IMR-90 (cell line): Measurements from ENCODE around the gene DPPA5. TPM values are rescaled to one million over a fixed set of nuclear protein-coding genes. Genes with fewer than 3 reads are reported as not detected.

Experiments
- ATAC-seq: fragments of 200-7000 bp; cut with Tn5 transposase; 2 replicates; pipeline ENCODE4 v1.9.1; 2020; ENCODE audit warnings: low read depth, mild to moderate bottlenecking, moderate library complexity
- BruUV-seq: library from RNA; stranded (reverse); fragments of 400-500 nt; replicated peaks from 2 replicates; lab custom pipeline; 2021; lab: Mats Ljungman, UMichigan
- CTCF ChIA-PET: fragments of 300-600 bp; formaldehyde crosslinking; extraction: SDS; loops from one replicate; lab custom pipeline; 2021; ENCODE audit warnings: antibody characterized with exemption; lab: Yijun Ruan, JAX
- POLR2A ChIA-PET: fragments of 300-600 bp; sonication (Branson Sonifier 250); formaldehyde crosslinking; loops from one replicate; lab custom pipeline; 2022; ENCODE audit warnings: antibody characterized with exemption; ENCODE audit not compliant: unreplicated experiment; lab: Charles Lee
- DNase-seq: peaks from one replicate; pipeline ENCODE4 v3.0.0; 2013
- H2AFZ ChIP-seq: replicated peaks from 2 replicates; pipeline ENCODE3; 2013; ENCODE audit warnings: low read length, mild to moderate bottlenecking; ENCODE audit not compliant: poor library complexity
- H2AK5ac ChIP-seq: 2 replicates; pipeline ENCODE4 v1.6.1; 2013; ENCODE audit warnings: low read depth, low read length, inconsistent platforms
- H2AK9ac ChIP-seq: replicated peaks from 2 replicates; pipeline ENCODE3; 2013; ENCODE audit warnings: mild to moderate bottlenecking, low read depth, low read length, moderate library complexity; ENCODE audit not compliant: poor library complexity
- H2BK120ac ChIP-seq: 2 replicates; pipeline ENCODE4 v1.6.1; 2013; ENCODE audit warnings: low read depth, low read length, inconsistent platforms
- H2BK15ac ChIP-seq: 3 replicates; pipeline ENCODE4 v1.6.1; 2013; ENCODE audit warnings: low read depth, low read length, inconsistent platforms
- H2BK20ac ChIP-seq: 2 replicates; pipeline ENCODE4 v1.6.1; 2013; ENCODE audit warnings: low read depth, mild to moderate bottlenecking, inconsistent platforms, low read length, moderate library complexity
- H2BK5ac ChIP-seq: 2 replicates; pipeline ENCODE4 v1.6.1; 2013; ENCODE audit warnings: mild to moderate bottlenecking, low read depth, low read length, inconsistent platforms; ENCODE audit not compliant: poor library complexity, severe bottlenecking
- H3K14ac ChIP-seq: replicated peaks from 2 replicates; pipeline ENCODE4 v1.6.1; 2013; ENCODE audit warnings: low read depth, low read length, inconsistent platforms
- H3K18ac ChIP-seq: 2 replicates; pipeline ENCODE4 v1.6.1; 2013; ENCODE audit warnings: low read depth, low read length, control low read depth
- H3K23ac ChIP-seq: 2 replicates; pipeline ENCODE4 v1.6.1; 2013; ENCODE audit warnings: low read depth, low read length, inconsistent platforms
- H3K27ac ChIP-seq: 2 replicates; pipeline ENCODE4 v1.5.1; 2013; ENCODE audit warnings: mild to moderate bottlenecking, control low read depth, low read length; ENCODE audit not compliant: insufficient read depth
- H3K27me3 ChIP-seq: 2 replicates; pipeline ENCODE4 v1.6.1; 2013; ENCODE audit warnings: low read length; ENCODE audit not compliant: control insufficient read depth, insufficient read depth
- H3K36me3 ChIP-seq: 2 replicates; pipeline ENCODE4 v1.6.1; 2013; ENCODE audit warnings: low read length, mixed read lengths; ENCODE audit not compliant: control insufficient read depth, insufficient read depth
- H3K4ac ChIP-seq: 2 replicates; pipeline ENCODE4 v1.6.1; 2013; ENCODE audit warnings: low read depth, low read length, inconsistent platforms
- H3K4me1 ChIP-seq: 2 replicates; pipeline ENCODE4 v1.6.1; 2013; ENCODE audit warnings: low read length, mixed read lengths; ENCODE audit not compliant: control insufficient read depth, insufficient read depth
- H3K4me2 ChIP-seq: 2 replicates; pipeline ENCODE4 v1.6.1; 2013; ENCODE audit warnings: low read depth, mild to moderate bottlenecking, control low read depth, low read length, moderate library complexity
- H3K4me3 ChIP-seq: 2 replicates; pipeline ENCODE4 v1.5.1; 2013; ENCODE audit warnings: low read depth, mild to moderate bottlenecking, control low read depth, low read length, moderate library complexity; ENCODE audit not compliant: insufficient read depth
- H3K56ac ChIP-seq: 2 replicates; pipeline ENCODE4 v1.6.1; 2013; ENCODE audit warnings: low read length, inconsistent platforms; ENCODE audit not compliant: insufficient read depth; ENCODE audit errors: extremely low read depth
- H3K79me1 ChIP-seq, 2 experiments: 2 replicates each; pipeline ENCODE4 v1.6.1; 2013; ENCODE audit warnings: low read length in 2 of 2, inconsistent platforms in 1 of 2, low read depth in 1 of 2
- H3K9ac ChIP-seq: 2 replicates; pipeline ENCODE4 v1.6.1; 2013; ENCODE audit warnings: low read depth, low read length, control low read depth
- H3K9me1 ChIP-seq: 2 replicates; pipeline ENCODE4 v1.6.1; 2013; ENCODE audit warnings: low read length, inconsistent platforms; ENCODE audit not compliant: insufficient read depth
- H3K9me3 ChIP-seq: 2 replicates; pipeline ENCODE4 v1.6.1; 2013; ENCODE audit warnings: low read length; ENCODE audit not compliant: control insufficient read depth, insufficient read depth
- H4K20me1 ChIP-seq: 2 replicates; pipeline ENCODE4 v1.6.1; 2013; ENCODE audit warnings: low read length, inconsistent platforms; ENCODE audit not compliant: insufficient read depth
- H4K5ac ChIP-seq: 2 replicates; pipeline ENCODE4 v1.6.1; 2013; ENCODE audit warnings: mild to moderate bottlenecking, low read depth, low read length, control low read depth
- H4K8ac ChIP-seq, 2 experiments: 2 replicates each; pipeline ENCODE4 v1.6.1; 2013; ENCODE audit warnings: low read depth in 2 of 2, low read length in 2 of 2, control low read depth in 1 of 2, inconsistent platforms in 1 of 2
- H4K91ac ChIP-seq: 2 replicates; pipeline ENCODE4 v1.6.1; 2013; ENCODE audit warnings: low read depth, low read length, inconsistent platforms; ENCODE audit not compliant: insufficient read depth
- BHLHE40 ChIP-seq: fragments of 150-350 bp; IDR thresholded peaks from 2 replicates; pipeline ENCODE4 v1.6.1; 2016; ENCODE audit warnings: mild to moderate bottlenecking, low read depth, low read length
- CEBPB ChIP-seq: IDR thresholded peaks from 2 replicates; pipeline ENCODE4 v1.6.1; 2012; ENCODE audit warnings: low read depth, low read length, improper control_type of control experiment
- CHD1 ChIP-seq: IDR thresholded peaks from 2 replicates; pipeline ENCODE4 v1.6.1; 2012; ENCODE audit warnings: low read depth, low read length, improper control_type of control experiment
- ELK1 ChIP-seq: fragments of 150-350 bp; IDR thresholded peaks from 2 replicates; pipeline ENCODE4 v1.6.1; 2016; ENCODE audit warnings: low read depth, mild to moderate bottlenecking, low read length, moderate library complexity, borderline replicate concordance
- FOS ChIP-seq: fragments of 150-350 bp; IDR thresholded peaks from 2 replicates; pipeline ENCODE4 v1.6.1; 2016; ENCODE audit warnings: low read depth, low read length
- MAFK ChIP-seq: IDR thresholded peaks from 2 replicates; pipeline ENCODE4 v1.6.1; 2012; ENCODE audit warnings: low read depth, low read length, improper control_type of control experiment
- NFE2L2 ChIP-seq: fragments of 150-350 bp; IDR thresholded peaks from 2 replicates; pipeline ENCODE4 v1.6.1; 2016; ENCODE audit warnings: low read depth, mild to moderate bottlenecking, low read length
- POLR2A ChIP-seq: IDR thresholded peaks from 2 replicates; pipeline ENCODE4 v1.6.1; 2012; ENCODE audit warnings: mild to moderate bottlenecking, low read depth, low read length
- RCOR1 ChIP-seq: IDR thresholded peaks from 2 replicates; pipeline ENCODE4 v1.6.1; 2012; ENCODE audit warnings: mild to moderate bottlenecking, low read length, improper control_type of control experiment; ENCODE audit not compliant: insufficient replicate concordance
- RFX5 ChIP-seq: IDR thresholded peaks from 2 replicates; pipeline ENCODE4 v1.8.0; 2012; ENCODE audit warnings: low read depth, mild to moderate bottlenecking, low read length, moderate library complexity
- USF2 ChIP-seq: fragments of 150-350 bp; IDR thresholded peaks from 2 replicates; pipeline ENCODE4 v1.6.1; 2017; ENCODE audit warnings: mild to moderate bottlenecking, antibody characterized with exemption, low read length, low read depth
- dilution Hi-C: fragments of 300-500 bp; cut with HindIII; formaldehyde crosslinking; loops from one replicate; pipeline ENCODE4 v1.14.3; 2018; ENCODE audit warnings: low sequenced_read_pairs; ENCODE audit not compliant: unreplicated experiment
- in situ Hi-C: fragments of 300-500 bp; cut with MboI; formaldehyde crosslinking; loops from 3 replicates; pipeline ENCODE4 v1.14.3; 2019; ENCODE audit warnings: low sequenced_read_pairs, inconsistent platforms, mixed read lengths
- intact Hi-C: fragments of 100-400 bp; cut with micrococcal nuclease; formaldehyde crosslinking; loops from 2 replicates; pipeline ENCODE4 v1.10.0; 2022
- polyA plus RNA-seq, 3 experiments: library from polyadenylated mRNA; depleted of rRNA; stranded (reverse); fragments of >200 nt; gene quantifications; 2 replicates each; pipeline ENCODE4 v1.2.3, GENCODE V29; 2012; ENCODE audit warnings: low replicate concordance in 1 of 3
- total RNA-seq: library from RNA; depleted of rRNA; stranded (reverse); fragments of >200 nt; gene quantifications from 2 replicates; pipeline ENCODE4 v1.2.3, GENCODE V29; 2012

Gene DPPA5
- total and polyA plus RNA-seq, 2 of the 4 experiments (the other 2 are of a cell fraction): not detected

- TF ChIP-seq ELK1: no peak
- TF ChIP-seq RFX5: no peak
- no peak for TF ChIP-seq NFE2L2
Observed at GRCh38 chr6:73353636-73354593, at the start of gene DPPA5 (continued).

- CTCF ChIA-PET: interaction anchor here (2.1 kb wide), 1 partner anchor 12 kb away, joined by 4 read pairs; no protein-coding TSS in a partner anchor
- TF ChIP-seq POLR2A: no peak
- no peak for TF ChIP-seq MAFK
- TF ChIP-seq CEBPB: no peak
- no peak for TF ChIP-seq USF2
- no peak for TF ChIP-seq BHLHE40
- no peak for TF ChIP-seq RCOR1
- TF ChIP-seq NFE2L2: no peak
- TF ChIP-seq RFX5: no peak
- no peak for TF ChIP-seq FOS
- no peak for TF ChIP-seq CHD1
- no peak for TF ChIP-seq ELK1
Observed at GRCh38 chr6:73400656-73401055, 46.6 kb upstream of the DPPA5 start.

More at GRCh38 chr6:73400656-73401055, 46.6 kb upstream of the DPPA5 start:
- H3K9ac ChIP-seq: no peak overlapping the region
- H3K23ac ChIP-seq: no peak overlapping the region
- no peaks in the 10 kb centered on the region for H3K27me3 ChIP-seq
- H3K9me3 ChIP-seq: no peaks in the 10 kb centered on the region
- no peak overlapping the region for H2BK15ac ChIP-seq
- H3K4me1 ChIP-seq: no peaks in the 10 kb centered on the region
- H4K5ac ChIP-seq: no peak overlapping the region
- H3K79me1 ChIP-seq: no peaks in the 10 kb centered on the region
- no TSS peak for BruUV-seq
- H3K36me3 ChIP-seq: no peaks in the 10 kb centered on the region
- dilution Hi-C loops (no loop called here), intact Hi-C loops (no loop called here), in situ Hi-C loops (no loop called here)
- no peak overlapping the region for H4K91ac ChIP-seq
- H2AK9ac ChIP-seq: no peak overlapping the region
- H4K8ac ChIP-seq: no peak overlapping the region
- H3K14ac ChIP-seq: no peak overlapping the region
- H2BK5ac ChIP-seq: no peak overlapping the region
- H3K27ac ChIP-seq: no peak overlapping the region
- POLR2A ChIA-PET: no interaction called here
- no peak overlapping the region for H2BK20ac ChIP-seq
- ATAC-seq: no peak
- H3K4me3 ChIP-seq: no peak overlapping the region
- no peak overlapping the region for H3K56ac ChIP-seq
- H3K4me2 ChIP-seq: no peak overlapping the region
- H3K18ac ChIP-seq: no peak overlapping the region
- no peak for DNase-seq
- no peak overlapping the region for H3K4ac ChIP-seq
- no peak overlapping the region for H2AK5ac ChIP-seq
- no peak overlapping the region for H2AFZ ChIP-seq
- H2BK120ac ChIP-seq: no peak overlapping the region
- no peaks in the 10 kb centered on the region for H4K20me1 ChIP-seq
- no peaks in the 10 kb centered on the region; the same call in 1 of the 2 replicates for H3K9me1 ChIP-seq
